Ascending aorta (tissue), 2 donors: ENCODE measurements around the gene KCNMB3. TPM values are rescaled to one million over a fixed set of nuclear protein-coding genes. Genes with fewer than 3 reads are reported as not detected.
A peak's percentile ranks its signal among the peaks of the same experiment; 100 is the strongest.
"Not testable (repeated sequence)": the region's sequence is repeated elsewhere in the genome, so short reads cannot be mapped to it uniquely, and the experiment has no call there.

Experiments
- DNase-seq, 2 donors: peaks; one replicate each; pipeline ENCODE4 v3.0.0-alpha.2; 2019; ENCODE audit warnings: low spot score in 2 of 2
- H3K27ac ChIP-seq, 2 donors: fragments of 200-600 bp; sonication (generic); one replicate each; pipeline ENCODE4 v1.5.1; 2016 to 2017; ENCODE audit warnings: mild to moderate bottlenecking in 1 of 2
- H3K27me3 ChIP-seq: fragments of 200-600 bp; sonication (generic); one replicate; pipeline ENCODE4 v1.5.1; 2017
- H3K36me3 ChIP-seq, 2 donors: fragments of 200-600 bp; sonication (generic); one replicate each; pipeline ENCODE4 v1.5.1; 2016
- H3K4me1 ChIP-seq, 2 donors: fragments of 200-600 bp; sonication (generic); one replicate each; pipeline ENCODE4 v1.5.1; 2016 to 2017; ENCODE audit warnings: mild to moderate bottlenecking in 1 of 2
- H3K4me3 ChIP-seq, 2 donors: fragments of 200-600 bp; sonication (generic); one replicate each; pipeline ENCODE4 v1.5.1; 2016 to 2017; ENCODE audit warnings: mild to moderate bottlenecking in 1 of 2
- H3K9me3 ChIP-seq, 2 donors: fragments of 200-600 bp; sonication (generic); one replicate each; pipeline ENCODE4 v1.5.1; 2016
- CTCF ChIP-seq, 3 experiments: fragments of 200-600 bp in 2 of 3; fragments of 450-650 bp in 1 of 3; sonication (generic) in 2 of 3; IDR thresholded peaks; one replicate each; pipeline ENCODE4 v1.5.1; 2016 to 2019; ENCODE audit warnings: antibody characterized with exemption in 3 of 3, mild to moderate bottlenecking in 1 of 3, moderate library complexity in 1 of 3
- intact Hi-C: fragments of 100-400 bp; cut with DNase I; formaldehyde crosslinking; loops from one replicate; pipeline ENCODE4 v1.15.1; 2023
- total RNA-seq: library from RNA; depleted of rRNA; stranded (reverse); fragments of >200 nt; gene quantifications from one replicate; pipeline ENCODE4 v1.1.0, GENCODE V29; 2016

The KCNMB3 gene
- total RNA-seq, 1 donor from 2014 or later: 16.5 TPM

- intact Hi-C loops: no loop called here
- Histone ChIP-seq H3K9me3 (no peaks in the 10 kb centered on the region), H3K4me1 (no peaks in the 10 kb centered on the region), H3K27ac (no peak overlapping the region), H3K27me3 (no peaks in the 10 kb centered on the region), H3K4me3 (no peak overlapping the region), H3K36me3 (no peaks in the 10 kb centered on the region)
- TF ChIP-seq CTCF (IDR thresholded peaks at IDR 0.05): no peak
- no peak for DNase-seq
These were observed 28.2 kb upstream of the KCNMB3 start for GRCh38 chr3:179278932-179279693.

- intact Hi-C loops: no loop called here
- no peak for TF ChIP-seq CTCF (IDR thresholded peaks at IDR 0.05)
- Histone ChIP-seq H3K4me1 (no peaks in the 10 kb centered on the region), H3K9me3 (no peaks in the 10 kb centered on the region), H3K27ac (no peak overlapping the region), H3K4me3 (no peak overlapping the region), H3K36me3 (no peaks in the 10 kb centered on the region), H3K27me3 (no peaks in the 10 kb centered on the region)
- DNase-seq: no peak
These were observed 27.2 kb upstream of the KCNMB3 start for GRCh38 chr3:179278151-179278550.

DNA sequence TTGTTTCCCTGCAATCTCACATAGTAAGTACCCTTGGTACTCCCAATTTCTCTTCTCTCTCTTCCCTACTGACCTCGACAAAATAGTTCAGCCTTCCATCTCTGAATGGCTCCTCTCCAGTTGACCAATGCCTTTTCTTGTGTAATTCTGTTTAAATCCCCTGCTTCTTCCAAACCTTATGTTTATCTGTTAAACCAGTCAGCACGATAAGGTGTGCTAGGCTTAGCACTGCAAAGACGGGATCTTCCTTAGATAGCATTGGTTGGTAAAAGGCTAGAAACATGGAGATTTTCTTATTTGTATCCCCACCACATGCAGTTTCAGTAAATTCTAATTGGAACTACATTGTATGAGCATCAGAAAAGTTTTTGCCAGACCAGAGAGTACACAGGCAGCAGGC is 25.8 kb upstream of the KCNMB3 start:
- intact Hi-C loops: no loop called here
- no peaks in the 10 kb centered on the region for H3K9me3 ChIP-seq
- H3K27me3 ChIP-seq: no peaks in the 10 kb centered on the region
- no peak overlapping the region for H3K27ac ChIP-seq
- TF ChIP-seq CTCF (IDR thresholded peaks at IDR 0.05): no peak
- H3K36me3 ChIP-seq: no peaks in the 10 kb centered on the region
- H3K4me3 ChIP-seq: no peak overlapping the region
- DNase-seq: no peak
- no peaks in the 10 kb centered on the region for H3K4me1 ChIP-seq

GRCh38 chr3:179276001-179276400 is 25.1 kb upstream of the KCNMB3 start:
- intact Hi-C loops: no loop called here
- Histone ChIP-seq H3K4me1 (no peaks in the 10 kb centered on the region), H3K36me3 (no peaks in the 10 kb centered on the region), H3K9me3 (no peaks in the 10 kb centered on the region), H3K4me3 (no peak overlapping the region), H3K27ac (no peak overlapping the region), H3K27me3 (no peaks in the 10 kb centered on the region)
- no peak for TF ChIP-seq CTCF (IDR thresholded peaks at IDR 0.05)
- no peak for DNase-seq

DNA sequence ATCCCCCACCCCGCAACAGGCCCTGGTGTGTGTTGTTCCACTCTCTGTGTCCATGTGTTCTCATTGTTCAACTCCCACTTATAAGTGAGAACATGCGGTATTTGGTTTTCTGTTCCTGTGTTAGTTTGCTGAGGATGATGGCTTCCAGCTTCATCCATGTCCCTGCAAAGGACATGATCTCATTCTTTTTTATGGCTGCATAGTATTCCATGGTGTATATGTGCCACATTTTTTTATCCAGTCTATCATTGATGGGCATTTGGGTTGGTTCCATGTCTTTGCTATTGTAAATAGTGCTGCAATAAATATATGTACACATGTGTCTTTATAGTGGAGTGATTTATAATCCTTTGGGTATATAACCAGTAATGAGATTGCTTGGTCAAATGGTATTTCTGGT is 23.5 kb upstream of the KCNMB3 start:
- H3K4me1 ChIP-seq, H3K27me3 ChIP-seq, H3K36me3 ChIP-seq, intact Hi-C loops, DNase-seq, H3K4me3 ChIP-seq, H3K9me3 ChIP-seq, H3K27ac ChIP-seq: not testable (repeated sequence)

DNA sequence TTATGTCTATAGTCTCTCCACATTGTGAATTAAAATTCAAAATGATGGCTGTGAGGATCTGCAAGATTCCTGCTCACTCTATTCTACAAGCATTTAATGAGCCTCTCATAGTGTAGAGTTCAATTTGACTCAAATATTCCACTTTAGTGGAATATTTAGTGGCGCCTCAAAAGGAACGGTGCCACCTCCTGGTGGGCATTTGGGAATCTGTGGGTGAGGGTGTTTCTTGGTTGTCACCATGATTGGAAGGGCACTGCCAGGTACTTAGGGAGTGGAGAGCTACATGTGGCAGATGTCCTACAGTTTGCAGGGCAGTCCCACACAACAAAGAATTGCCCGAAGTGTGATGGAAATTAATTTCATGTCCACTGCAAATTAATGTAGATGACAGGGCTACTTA is 21.5 kb upstream of the KCNMB3 start:
- H3K4me1 ChIP-seq: no peaks in the 10 kb centered on the region
- no peak for DNase-seq
- TF ChIP-seq CTCF (IDR thresholded peaks at IDR 0.05): peak in 1 of 3 experiments; percentile 43
- H3K36me3 ChIP-seq: no peaks in the 10 kb centered on the region
- no peak overlapping the region for H3K27ac ChIP-seq
- H3K9me3 ChIP-seq: no peaks in the 10 kb centered on the region
- H3K4me3 ChIP-seq: no peak overlapping the region
- intact Hi-C loops: no loop called here
- H3K27me3 ChIP-seq: no peaks in the 10 kb centered on the region
